ENCODE measurements around the gene HNRNPL.

GRCh38 chr19:38849860-38850435, at the start of gene HNRNPL:
- TF ChIP-seq CTCF (IDR thresholded peaks at IDR 0.05 in 4 of 5, conservative IDR thresholded peaks at IDR 0.05 in 1 of 5), result peak in 4 of 5 experiments; percentile 47 to 69 (median 55)
- TF ChIP-seq POLR2A (IDR thresholded peaks at IDR 0.05), result peak; percentile 98
